A549 (cell line): ENCODE results near the gene TMCC2. TPM values are rescaled to one million over a fixed set of nuclear protein-coding genes. Genes with fewer than 3 reads are reported as not detected.

Experiments used
- ATAC-seq, 2 experiments: fragments of 200-7000 bp in 1 of 2; fragments of >200 bp in 1 of 2; cut with Nextera tagmentation in 1 of 2; cut with Tn5 transposase in 1 of 2; 3 replicates each; pipeline versions ENCODE4 v1.8.0 to v1.9.1; 2018 to 2020; ENCODE audit warnings: mild to moderate bottlenecking in 1 of 2, moderate library complexity in 1 of 2
- CTCF ChIA-PET: fragments of 300-600 bp; sonication (Branson Sonifier 250); formaldehyde crosslinking; extraction: SDS; loops from one replicate; lab custom pipeline; 2021; ENCODE audit warnings: antibody characterized with exemption, inconsistent platforms; lab: Yijun Ruan, JAX
- POLR2A ChIA-PET: fragments of 350-600 bp; formaldehyde crosslinking; extraction: SDS; loops from one replicate; lab custom pipeline; 2021; ENCODE audit warnings: antibody characterized with exemption, inconsistent platforms; lab: Yijun Ruan, JAX
- DNase-seq, 2 experiments: peaks; one replicate each; pipeline versions ENCODE4 v3.0.0 to v3.0.0-alpha.2; 2011 to 2016; ENCODE audit warnings: low read depth in 1 of 2, low spot score in 1 of 2
- FAIRE-seq: peaks from 2 replicates; lab custom pipeline; 2011; peaks lifted over from hg19 to GRCh38; lab: Jason Lieb, UNC
- H3K27ac ChIP-seq, 2 experiments: fragments of >200 bp; sonication (Bioruptor Twin); formaldehyde crosslinking; 3 replicates each; pipeline ENCODE4 v1.5.1; 2016 to 2017
- H3K4me1 ChIP-seq: fragments of >200 bp; sonication (Bioruptor Twin); formaldehyde crosslinking; 3 replicates; pipeline ENCODE4 v1.6.1; 2016
- H3K4me2 ChIP-seq: fragments of >200 bp; sonication (Bioruptor Twin); formaldehyde crosslinking; 3 replicates; pipeline ENCODE4 v1.6.1; 2016
- H3K4me3 ChIP-seq: fragments of >200 bp; sonication (Bioruptor Twin); formaldehyde crosslinking; 3 replicates; pipeline ENCODE4 v1.5.1; 2016
- H3K9me3 ChIP-seq: fragments of >200 bp; sonication (Bioruptor Twin); formaldehyde crosslinking; 3 replicates; pipeline ENCODE4 v1.6.1; 2016
- BCL3 ChIP-seq: fragments of >200 bp; sonication (Bioruptor Twin); formaldehyde crosslinking; IDR thresholded peaks from 3 replicates; pipeline ENCODE4 v1.6.1; 2016
- CBX8 ChIP-seq: fragments of 200-600 bp; sonication (generic); IDR thresholded peaks from 2 replicates; pipeline ENCODE4 v1.6.1; 2016
- CEBPB ChIP-seq, 2 experiments: fragments of >200 bp in 1 of 2; sonication (Bioruptor Twin) in 1 of 2; formaldehyde crosslinking in 1 of 2; IDR thresholded peaks; 2 replicates each; pipeline ENCODE4 v1.6.1; 2012 to 2016
- CTCF ChIP-seq: fragments of >200 bp; sonication (Bioruptor Twin); formaldehyde crosslinking; IDR thresholded peaks from 3 replicates; pipeline ENCODE4 v1.5.1; 2016
- E2F6 ChIP-seq: IDR thresholded peaks from 2 replicates; pipeline ENCODE4 v1.6.1; 2012; ENCODE audit warnings: low read depth, borderline replicate concordance
- ELK1 ChIP-seq: fragments of 150-350 bp; IDR thresholded peaks from 2 replicates; pipeline ENCODE4 v1.6.1; 2014; ENCODE audit warnings: low read depth, mild to moderate bottlenecking, low read length
- EP300 ChIP-seq, 2 experiments: fragments of >200 bp; sonication (Bioruptor Twin); formaldehyde crosslinking; IDR thresholded peaks; 2 replicates in 1 of 2; 3 replicates in 1 of 2; pipeline ENCODE4 v1.6.1; 2016 to 2017
- FOXS1 ChIP-seq: fragments of 250-450 bp; sonication (Bioruptor Pico); IDR thresholded peaks from 2 replicates; pipeline ENCODE4 v1.5.0; 2020; ENCODE audit warnings: mild to moderate bottlenecking, moderate library complexity
- HOXA7 ChIP-seq: fragments of 250-450 bp; sonication (Bioruptor Pico); IDR thresholded peaks from 2 replicates; pipeline ENCODE4 v1.5.0; 2020; ENCODE audit warnings: mild to moderate bottlenecking, moderate library complexity
- KDM1A ChIP-seq: fragments of 200-600 bp; sonication (generic); IDR thresholded peaks from 2 replicates; pipeline ENCODE4 v1.6.1; 2016; ENCODE audit warnings: low read depth, mild to moderate bottlenecking
- KDM5A ChIP-seq: fragments of 200-600 bp; sonication (generic); IDR thresholded peaks from 2 replicates; pipeline ENCODE4 v1.6.1; 2016; ENCODE audit warnings: antibody characterized with exemption, mild to moderate bottlenecking
- MAFK ChIP-seq: fragments of 450-650 bp; IDR thresholded peaks from 2 replicates; pipeline ENCODE4 v1.6.1; 2014; ENCODE audit not compliant: partially characterized antibody
- MAZ ChIP-seq: fragments of 150-350 bp; IDR thresholded peaks from 2 replicates; pipeline ENCODE4 v1.6.1; 2014; ENCODE audit warnings: antibody characterized with exemption, low read depth, low read length, borderline replicate concordance
- POLR2AphosphoS2 ChIP-seq: conservative IDR thresholded peaks from 2 replicates; pipeline ENCODE4 v1.6.1; 2012; ENCODE audit warnings: low read length, improper control_type of control experiment, inconsistent platforms
- RCOR1 ChIP-seq: fragments of 150-350 bp; IDR thresholded peaks from 2 replicates; pipeline ENCODE4 v1.6.1; 2014; ENCODE audit warnings: antibody characterized with exemption, low read length, low read depth
- RNF2 ChIP-seq: fragments of 200-600 bp; sonication (generic); IDR thresholded peaks from 2 replicates; pipeline ENCODE4 v1.6.1; 2016; ENCODE audit warnings: low read depth, mild to moderate bottlenecking, antibody characterized with exemption, moderate library complexity, borderline replicate concordance
- SREBF2 ChIP-seq: fragments of 450-650 bp; IDR thresholded peaks from 2 replicates; pipeline ENCODE4 v1.6.1; 2014; ENCODE audit warnings: mild to moderate bottlenecking, moderate library complexity
- TFCP2L1 ChIP-seq: fragments of 250-450 bp; sonication (Bioruptor Pico); IDR thresholded peaks from 2 replicates; pipeline ENCODE4 v1.5.0; 2021; ENCODE audit warnings: mild to moderate bottlenecking
- TP53 ChIP-seq: fragments of 250-450 bp; sonication (Bioruptor Pico); IDR thresholded peaks from 2 replicates; pipeline ENCODE4 v1.5.0; 2021; ENCODE audit warnings: mild to moderate bottlenecking, moderate library complexity
- ZNF302 ChIP-seq: fragments of 250-450 bp; sonication (Bioruptor Pico); IDR thresholded peaks from 2 replicates; pipeline ENCODE4 v1.9.0; 2021; ENCODE audit warnings: inconsistent platforms, mild to moderate bottlenecking, moderate library complexity
- WGBS: methylation state at CpG from one replicate; pipeline ENCODE4 v1.1.6; 2017; ENCODE audit errors: missing lambda C conversion rate; 5-methylcytosine and 5-hydroxymethylcytosine counted together
- polyA plus RNA-seq, 4 experiments: library from polyadenylated mRNA; depleted of rRNA in 3 of 4; stranded (reverse); fragments of >200 nt; fragmentation: RNase III in 1 of 4; extraction: RNeasy Plus Mini Kit Qiagen cat#74134 plus additional on column Dnase treatment in 1 of 4; gene quantifications; 2 replicates in 3 of 4; 3 replicates in 1 of 4; pipeline ENCODE4 v1.2.3, GENCODE V29; 2011 to 2017
- TF ChIP-seq, protein P1 (sequence below): fragments of 200-600 bp; sonication (generic); IDR thresholded peaks from 2 replicates; pipeline ENCODE4 v1.6.1; 2016; ENCODE audit warnings: antibody characterized with exemption, mild to moderate bottlenecking, moderate library complexity

TMCC2 gene
- polyA plus RNA-seq, 2 of the 4 experiments (the other 2 are of a cell fraction), result 1.7 to 3.2 TPM

GRCh38 chr1:205241366-205242030 is 13.8 kb downstream of the TMCC2 start:
- 86% methylated on average over 23 of the region's 36 CpGs for WGBS
- ATAC-seq, result no peak
- Histone ChIP-seq H3K9me3 (no peaks in the 10 kb centered on the region), H3K27ac (no peak overlapping the region), H3K4me2 (no peak overlapping the region), H3K4me3 (no peak overlapping the region), H3K4me1 (no peaks in the 10 kb centered on the region)
- no peak for DNase-seq
- TF ChIP-seq FOXS1 (no peak), E2F6 (no peak), BCL3 (no peak), TFCP2L1 (CRISPR knock-in tag) (no peak), HOXA7 (CRISPR knock-in tag) (no peak), CTCF (no peak), RCOR1 (no peak), POLR2AphosphoS2 (no peak), TP53 (CRISPR knock-in tag) (no peak), SREBF2 (no peak), MAFK (no peak), ELK1 (no peak), CEBPB (IDR thresholded peaks at IDR 0.05) (no peak)
- TF ChIP-seq, protein P1, sequence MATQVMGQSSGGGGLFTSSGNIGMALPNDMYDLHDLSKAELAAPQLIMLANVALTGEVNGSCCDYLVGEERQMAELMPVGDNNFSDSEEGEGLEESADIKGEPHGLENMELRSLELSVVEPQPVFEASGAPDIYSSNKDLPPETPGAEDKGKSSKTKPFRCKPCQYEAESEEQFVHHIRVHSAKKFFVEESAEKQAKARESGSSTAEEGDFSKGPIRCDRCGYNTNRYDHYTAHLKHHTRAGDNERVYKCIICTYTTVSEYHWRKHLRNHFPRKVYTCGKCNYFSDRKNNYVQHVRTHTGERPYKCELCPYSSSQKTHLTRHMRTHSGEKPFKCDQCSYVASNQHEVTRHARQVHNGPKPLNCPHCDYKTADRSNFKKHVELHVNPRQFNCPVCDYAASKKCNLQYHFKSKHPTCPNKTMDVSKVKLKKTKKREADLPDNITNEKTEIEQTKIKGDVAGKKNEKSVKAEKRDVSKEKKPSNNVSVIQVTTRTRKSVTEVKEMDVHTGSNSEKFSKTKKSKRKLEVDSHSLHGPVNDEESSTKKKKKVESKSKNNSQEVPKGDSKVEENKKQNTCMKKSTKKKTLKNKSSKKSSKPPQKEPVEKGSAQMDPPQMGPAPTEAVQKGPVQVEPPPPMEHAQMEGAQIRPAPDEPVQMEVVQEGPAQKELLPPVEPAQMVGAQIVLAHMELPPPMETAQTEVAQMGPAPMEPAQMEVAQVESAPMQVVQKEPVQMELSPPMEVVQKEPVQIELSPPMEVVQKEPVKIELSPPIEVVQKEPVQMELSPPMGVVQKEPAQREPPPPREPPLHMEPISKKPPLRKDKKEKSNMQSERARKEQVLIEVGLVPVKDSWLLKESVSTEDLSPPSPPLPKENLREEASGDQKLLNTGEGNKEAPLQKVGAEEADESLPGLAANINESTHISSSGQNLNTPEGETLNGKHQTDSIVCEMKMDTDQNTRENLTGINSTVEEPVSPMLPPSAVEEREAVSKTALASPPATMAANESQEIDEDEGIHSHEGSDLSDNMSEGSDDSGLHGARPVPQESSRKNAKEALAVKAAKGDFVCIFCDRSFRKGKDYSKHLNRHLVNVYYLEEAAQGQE, result no peak
- ChIA-PET CTCF (interaction anchor here (1.0 to 53.3 kb wide), 3 partner anchors 13 to 254 kb away, joined by 3 to 1139 read pairs (median 30); partner anchors contain the start of gene TMCC2), POLR2A (no interaction called here)
- no peak for FAIRE-seq

DNA sequence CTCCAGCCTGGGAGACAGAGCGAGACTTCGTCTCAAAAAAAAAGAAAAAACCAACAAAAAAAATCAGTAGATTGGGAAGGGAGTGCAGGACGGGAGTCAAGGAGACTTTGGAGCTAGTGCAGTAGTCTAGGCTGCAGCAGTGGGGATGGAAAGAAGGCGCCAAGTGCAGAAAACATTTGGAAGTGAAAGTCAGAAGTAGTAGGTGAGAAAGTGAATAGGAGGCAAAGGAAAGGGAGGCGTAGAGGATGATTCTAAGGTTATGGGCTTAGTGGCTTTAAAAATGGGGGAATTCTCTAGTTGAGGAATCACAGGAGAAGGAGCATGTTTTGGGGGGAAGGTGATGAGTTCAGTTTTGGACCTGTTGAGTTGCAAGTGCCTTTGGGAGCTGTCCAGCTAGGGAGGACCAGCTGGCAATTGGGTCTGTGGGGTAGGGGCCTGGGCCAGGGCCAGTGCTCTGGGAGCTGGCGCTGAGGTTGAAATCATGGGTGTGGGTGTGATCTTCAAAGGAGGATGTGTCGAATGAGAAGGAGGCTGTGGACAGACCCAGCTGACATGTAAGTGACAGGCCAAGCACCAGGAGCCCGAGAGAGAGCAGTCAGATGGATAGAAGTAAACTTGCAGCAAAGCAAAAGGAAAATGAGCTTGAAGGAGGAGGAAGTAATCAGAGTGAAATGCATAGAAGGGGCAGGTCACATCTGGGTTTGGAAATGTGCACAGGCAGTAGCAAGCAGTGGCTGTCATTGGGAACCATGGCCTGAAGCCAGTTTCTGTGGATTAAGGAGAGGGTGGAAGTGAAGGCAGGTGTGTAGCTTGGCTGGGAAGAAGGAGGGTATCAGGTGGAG is 15.8 kb downstream of the TMCC2 start:
- Histone ChIP-seq H3K27ac (no peak overlapping the region), H3K9me3 (no peaks in the 10 kb centered on the region), H3K4me1 (peaks cover under 1% of the 10 kb centered on the region; the same call in 1 of the 3 replicates), H3K4me2 (no peak overlapping the region), H3K4me3 (no peak overlapping the region)
- WGBS, result 74% methylated on average over 8 of the region's 8 CpGs
- TF ChIP-seq CBX8, result no peak
- no peak for TF ChIP-seq EP300 (IDR thresholded peaks at IDR 0.05)
- TF ChIP-seq, protein P1, result no peak
- TF ChIP-seq KDM1A, result no peak
- TF ChIP-seq ZNF302 (CRISPR knock-in tag), result no peak
- TF ChIP-seq CEBPB (IDR thresholded peaks at IDR 0.05), result no peak
- no peak for TF ChIP-seq E2F6
- no peak for TF ChIP-seq MAZ
- TF ChIP-seq RNF2, result no peak
- no peak for TF ChIP-seq KDM5A
- DNase-seq, result no peak
- POLR2A ChIA-PET, result no interaction called here
- CTCF ChIA-PET, result interaction anchor here (0.6 to 53.3 kb wide), 8 partner anchors 4 to 264 kb away, joined by 3 to 1139 read pairs (median 4); partner anchors contain the start of gene TMCC2
- FAIRE-seq, result no peak
- ATAC-seq, result no peak
